Psoas muscle (tissue), 8 donors: ENCODE data around the gene YPEL2. TPM values are rescaled to one million over a fixed set of nuclear protein-coding genes. Genes with fewer than 3 reads are reported as not detected.
A peak's percentile ranks its signal among the peaks of the same experiment; 100 is the strongest.
"Not testable (repeated sequence)": the region's sequence is repeated elsewhere in the genome, so short reads cannot be mapped to it uniquely, and the experiment has no call there.

ENCODE experiments used
- ATAC-seq, 4 donors: fragments of 200-7000 bp; cut with Tn5 transposase; one replicate each; pipeline ENCODE4 v1.9.1; 2020; ENCODE audit warnings: moderate library complexity in 3 of 4, mild to moderate bottlenecking in 2 of 4
- DNase-seq, 2 donors: peaks; one replicate each; pipeline ENCODE4 v3.0.0-alpha.2; 2020
- H3K27ac ChIP-seq: fragments of 200-600 bp; one replicate; pipeline ENCODE4 v1.8.0; 2022
- H3K27me3 ChIP-seq, 3 donors: fragments of 200-600 bp in 1 of 3; one replicate each; pipeline versions ENCODE4 v1.6.1 to v1.8.0; 2013 to 2022; ENCODE audit warnings: low read length in 2 of 3, mild to moderate bottlenecking in 2 of 3, moderate library complexity in 1 of 3; ENCODE audit not compliant: insufficient read depth in 3 of 3
- H3K36me3 ChIP-seq, 2 donors: fragments of 200-600 bp in 1 of 2; one replicate each; pipeline versions ENCODE4 v1.6.1 to v1.8.0; 2013 to 2022; ENCODE audit warnings: low read depth in 1 of 2, mild to moderate bottlenecking in 1 of 2, moderate library complexity in 1 of 2; ENCODE audit not compliant: insufficient read depth in 1 of 2
- H3K4me1 ChIP-seq: fragments of 200-600 bp; one replicate; pipeline ENCODE4 v1.8.0; 2022
- H3K4me3 ChIP-seq: fragments of 200-600 bp; one replicate; pipeline ENCODE4 v1.8.0; 2022; ENCODE audit warnings: mild to moderate bottlenecking
- H3K9me3 ChIP-seq: fragments of 200-600 bp; one replicate; pipeline ENCODE4 v1.8.0; 2022
- WGBS, 3 donors: extraction: QIAGEN DNeasy Blood & Tissue Kit; methylation state at CpG; one replicate each; pipeline versions ENCODE4 v1.1.6 to v1.1.7; 2013; 5-methylcytosine and 5-hydroxymethylcytosine counted together
- intact Hi-C, 2 donors: fragments of 100-400 bp; cut with DNase I; formaldehyde crosslinking; loops; one replicate each; pipeline versions ENCODE4 v1.11.0 to v1.14.2; 2022
- polyA plus RNA-seq, 3 donors: library from polyadenylated mRNA; stranded (reverse); fragments of 200-250 nt; gene quantifications; one replicate each; pipeline ENCODE4 v1.2.3, GENCODE V29; 2013
- total RNA-seq, 4 donors: library from RNA; stranded (reverse); fragmentation: NEBNext Ultra II Directional in 2 of 4; extraction: Animal tissue kit (Norgen Biotek cat#: 25700) in 2 of 4; gene quantifications; one replicate each; pipeline versions ENCODE4 v1.2.1 to v1.2.4, GENCODE V29; 2021 to 2023
- TF ChIP-seq, protein P1 (sequence below): fragments of 200-600 bp; IDR thresholded peaks from one replicate; pipeline ENCODE4 v1.8.0; 2022; ENCODE audit warnings: antibody characterized with exemption
- donor health status: healthy with polysubstance abuse.
- donor health status: DM: no; HTN: no; CAD: no; lungs with moderate emphysema.
- donor health status: Bipolar disorder and iron deficiency.
- donor health status: healthy.
- donor health status: DM: yes; HTN: yes; CAD: no.
- donor health status: DM: no; HTN: no; CAD: no.
- donor health status: DM: no; HTN: no; CAD: no.
- donor health status: DM: yes; HTN: yes; CAD: no.

The YPEL2 gene
- total and polyA plus RNA-seq, 7 donors, result 1.9 to 47.8 (median 19.9) TPM

DNA sequence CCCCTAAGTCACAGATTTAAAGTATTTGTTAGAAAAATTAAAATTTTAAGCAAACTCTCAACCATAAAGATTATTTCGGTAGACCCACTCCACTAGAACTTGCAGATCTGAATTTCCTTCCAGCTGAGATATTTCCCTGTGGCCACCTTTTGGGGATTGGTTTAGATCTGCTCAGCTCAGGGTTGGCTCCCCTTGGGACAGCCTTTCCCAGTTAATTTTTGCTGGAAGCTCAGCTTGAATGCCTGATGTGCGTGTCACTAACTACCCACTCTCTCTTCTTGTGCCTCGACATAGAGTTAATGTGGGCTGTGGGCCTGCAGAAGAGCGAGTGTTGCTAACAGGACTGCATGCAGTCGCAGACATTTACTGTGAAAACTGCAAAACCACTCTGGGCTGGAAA lies 57.6 kb downstream of the YPEL2 start:
- no peaks in the 10 kb centered on the region for H3K27me3 ChIP-seq
- H3K4me3 ChIP-seq, result no peak overlapping the region
- DNase-seq, result no peak
- H3K27ac ChIP-seq, result peak overlapping the region; percentile 87
- H3K9me3 ChIP-seq, result no peaks in the 10 kb centered on the region
- intact Hi-C loops, result loop anchor here in 1 of 2 donors (5.0 kb wide), 1 partner anchor 33 kb away; no protein-coding TSS in a partner anchor
- peaks cover 2 to 50% of the 10 kb centered on the region in 2 donors for H3K36me3 ChIP-seq
- no peak for ATAC-seq
- TF ChIP-seq, protein P1, sequence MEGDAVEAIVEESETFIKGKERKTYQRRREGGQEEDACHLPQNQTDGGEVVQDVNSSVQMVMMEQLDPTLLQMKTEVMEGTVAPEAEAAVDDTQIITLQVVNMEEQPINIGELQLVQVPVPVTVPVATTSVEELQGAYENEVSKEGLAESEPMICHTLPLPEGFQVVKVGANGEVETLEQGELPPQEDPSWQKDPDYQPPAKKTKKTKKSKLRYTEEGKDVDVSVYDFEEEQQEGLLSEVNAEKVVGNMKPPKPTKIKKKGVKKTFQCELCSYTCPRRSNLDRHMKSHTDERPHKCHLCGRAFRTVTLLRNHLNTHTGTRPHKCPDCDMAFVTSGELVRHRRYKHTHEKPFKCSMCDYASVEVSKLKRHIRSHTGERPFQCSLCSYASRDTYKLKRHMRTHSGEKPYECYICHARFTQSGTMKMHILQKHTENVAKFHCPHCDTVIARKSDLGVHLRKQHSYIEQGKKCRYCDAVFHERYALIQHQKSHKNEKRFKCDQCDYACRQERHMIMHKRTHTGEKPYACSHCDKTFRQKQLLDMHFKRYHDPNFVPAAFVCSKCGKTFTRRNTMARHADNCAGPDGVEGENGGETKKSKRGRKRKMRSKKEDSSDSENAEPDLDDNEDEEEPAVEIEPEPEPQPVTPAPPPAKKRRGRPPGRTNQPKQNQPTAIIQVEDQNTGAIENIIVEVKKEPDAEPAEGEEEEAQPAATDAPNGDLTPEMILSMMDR, result no peak
- peaks cover 33% of the 10 kb centered on the region for H3K4me1 ChIP-seq
- WGBS, 3 donors, result 77 to 82% (median 78%) methylated on average over 5 of the region's 5 CpGs

DNA sequence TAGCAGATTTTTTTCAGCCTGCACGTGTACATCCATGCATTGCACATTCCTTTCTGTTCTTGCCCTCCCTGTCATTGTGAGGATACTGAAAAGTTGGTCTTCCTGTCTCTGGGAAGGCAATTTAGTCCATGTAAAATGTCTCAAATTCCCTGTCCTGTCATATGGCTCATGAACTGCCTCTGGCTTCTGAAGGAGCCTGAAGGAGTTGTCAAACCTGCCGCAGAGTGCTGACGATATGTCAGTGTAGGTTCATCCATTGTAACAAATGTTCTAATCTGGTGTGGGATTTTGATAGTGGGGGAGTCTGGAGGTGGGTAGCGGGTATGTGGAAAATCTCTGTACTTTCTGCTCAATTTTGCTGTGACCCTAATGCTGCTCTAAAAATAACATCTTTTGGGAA lies 59.6 kb downstream of the YPEL2 start:
- Histone ChIP-seq H3K27me3 (no peaks in the 10 kb centered on the region), H3K4me3 (no peak overlapping the region), H3K27ac (peak overlapping the region; percentile 87), H3K36me3 (peaks cover 2 to 63% of the 10 kb centered on the region in 2 donors), H3K4me1 (peaks cover 33% of the 10 kb centered on the region), H3K9me3 (no peaks in the 10 kb centered on the region)
- 73 to 79% (median 75%) methylated on average over 4 of the region's 4 CpGs for WGBS, 3 donors
- TF ChIP-seq, protein P1, result no peak
- ATAC-seq (no peak), DNase-seq (no peak)
- intact Hi-C loops, result no loop called here

DNA sequence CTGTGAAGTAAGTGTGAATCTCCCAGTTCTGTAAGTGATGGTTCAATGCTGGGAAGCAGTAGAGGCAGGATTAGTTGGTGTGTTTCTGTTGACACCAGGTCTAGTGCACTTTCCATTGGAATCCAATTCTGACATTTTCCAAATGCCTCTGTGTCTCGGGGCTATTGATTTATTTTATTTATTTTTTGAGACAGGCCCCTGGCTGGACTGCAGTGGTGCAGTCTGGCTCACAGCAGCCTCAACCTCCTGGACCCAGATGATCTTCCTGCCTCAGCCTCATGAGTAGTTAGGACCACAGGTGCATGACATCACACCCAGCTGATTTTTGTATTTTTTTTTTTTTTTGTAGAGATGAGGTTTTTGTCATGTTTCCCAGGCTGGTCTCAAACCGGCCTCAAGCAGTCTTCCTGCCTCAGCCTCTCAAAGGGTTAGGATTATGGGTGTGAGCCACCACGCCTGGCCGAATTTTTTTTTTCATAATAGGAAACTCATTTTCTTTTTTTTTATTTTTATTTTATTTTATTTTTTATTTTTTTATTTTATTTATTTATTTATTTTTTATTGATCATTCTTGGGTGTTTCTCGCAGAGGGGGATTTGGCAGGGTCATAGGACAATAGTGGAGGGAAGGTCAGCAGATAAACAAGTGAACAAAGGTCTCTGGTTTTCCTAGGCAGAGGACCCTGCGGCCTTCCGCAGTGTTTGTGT lies 61.7 kb downstream of the YPEL2 start:
- H3K27me3 ChIP-seq, result no peaks in the 10 kb centered on the region
- H3K4me1 ChIP-seq, result peaks cover 16% of the 10 kb centered on the region
- intact Hi-C loops, result no loop called here
- no peak overlapping the region for H3K27ac ChIP-seq
- no peak overlapping the region for H3K4me3 ChIP-seq
- ATAC-seq, result no peak
- 80 to 81% (median 80%) methylated on average over 5 of the region's 7 CpGs for WGBS, 3 donors
- no peaks in the 10 kb centered on the region for H3K9me3 ChIP-seq
- TF ChIP-seq, protein P1, result no peak
- H3K36me3 ChIP-seq, result peaks cover 2 to 84% of the 10 kb centered on the region in 2 donors
- no peak for DNase-seq

DNA sequence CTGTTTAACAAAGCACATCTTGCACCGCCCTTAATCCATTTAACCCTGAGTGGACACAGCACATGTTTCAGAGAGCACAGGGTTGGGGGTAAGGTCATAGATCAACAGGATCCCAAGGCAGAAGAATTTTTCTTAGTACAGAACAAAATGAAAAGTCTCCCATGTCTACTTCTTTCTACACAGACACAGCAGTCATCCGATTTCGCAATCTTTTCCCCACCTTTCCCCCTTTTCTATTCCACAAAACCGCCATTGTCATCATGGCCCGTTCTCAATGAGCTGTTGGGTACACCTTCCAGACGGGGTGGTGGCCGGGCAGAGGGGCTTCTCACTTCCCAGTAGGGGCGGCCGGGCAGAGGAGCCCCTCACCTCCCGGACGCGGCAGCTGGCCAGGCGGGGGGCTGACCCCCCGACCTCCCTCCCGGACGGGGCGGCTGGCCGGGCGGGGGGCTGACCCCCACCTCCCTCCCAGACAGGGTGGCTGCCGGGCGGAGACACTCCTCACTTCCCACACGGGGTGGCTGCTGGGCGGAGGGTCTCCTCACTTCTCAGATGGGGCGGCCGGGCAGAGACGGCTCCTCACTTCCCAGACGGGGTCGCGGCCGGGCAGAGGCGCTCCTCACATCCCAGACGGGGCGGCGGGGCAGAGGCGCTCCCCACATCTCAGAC lies 62.4 kb downstream of the YPEL2 start:
- H3K36me3 ChIP-seq, result peaks cover 2 to 89% of the 10 kb centered on the region in 2 donors
- H3K27ac ChIP-seq, intact Hi-C loops, H3K27me3 ChIP-seq, DNase-seq, H3K9me3 ChIP-seq, H3K4me3 ChIP-seq, H3K4me1 ChIP-seq, ATAC-seq: not testable (repeated sequence)
- WGBS, 3 donors, result 93 to 97% (median 97%) methylated on average over 25 to 34 of the region's 35 CpGs

DNA sequence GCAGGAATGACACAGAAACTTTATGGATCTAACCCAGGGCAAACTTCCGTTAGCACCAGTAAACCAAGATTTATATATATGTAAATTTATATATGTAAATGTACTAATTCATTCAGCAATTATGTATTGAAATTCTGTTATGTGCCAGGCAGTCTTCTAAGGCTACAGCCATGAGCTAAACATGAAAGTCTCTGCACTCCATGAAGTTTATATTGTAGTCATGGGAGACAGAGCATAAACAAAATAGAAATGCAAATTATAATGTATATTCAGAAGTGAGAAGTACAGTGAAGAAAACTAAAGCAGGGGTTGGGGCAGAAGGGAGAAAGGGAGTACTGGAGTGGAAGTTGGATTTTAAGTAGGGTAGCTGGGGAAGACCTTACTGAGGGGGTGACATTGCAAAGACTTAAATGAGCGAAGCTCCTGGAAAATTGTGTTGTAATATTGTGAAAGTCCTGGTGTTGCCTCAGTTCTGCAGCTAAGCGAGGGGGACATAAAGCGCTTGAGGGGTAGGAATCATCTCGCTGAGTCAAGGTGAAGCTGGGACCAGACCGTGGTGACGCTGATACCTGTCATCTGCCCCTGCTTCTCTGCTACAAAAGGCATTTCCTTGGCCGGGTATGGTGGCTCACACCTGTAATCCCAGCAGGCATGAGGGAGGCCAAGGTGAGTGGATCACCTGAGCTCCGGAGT lies 64.8 kb downstream of the YPEL2 start:
- Histone ChIP-seq H3K4me3 (no peak overlapping the region), H3K36me3 (peaks cover 0 to 82% of the 10 kb centered on the region in 2 donors), H3K4me1 (peaks cover 15% of the 10 kb centered on the region), H3K27me3 (no peaks in the 10 kb centered on the region), H3K27ac (peak overlapping the region; percentile 41), H3K9me3 (no peaks in the 10 kb centered on the region)
- TF ChIP-seq, protein P1, result no peak
- WGBS, 3 donors, result 94 to 98% (median 97%) methylated on average over 9 of the region's 9 CpGs
- ATAC-seq, result no peak
- intact Hi-C loops, result loop anchor here in 1 of 2 donors (1.0 kb wide), 1 partner anchor 19 kb away; no protein-coding TSS in a partner anchor
- no peak for DNase-seq
